GM18502 (cell line): ENCODE data around the gene PIGX.
"Not testable (repeated sequence)": the region's sequence is repeated elsewhere in the genome, so short reads cannot be mapped to it uniquely, and the experiment has no call there.

Experiments
- ATAC-seq: cut with Tn5 transposase; IDR thresholded peaks from one replicate; pipeline ENCODE4 v1.9.1; 2021; ENCODE audit warnings: mild to moderate bottlenecking; ENCODE audit not compliant: unreplicated experiment, poor library complexity

The PIGX gene

GRCh38 chr3:196700801-196701200 lies 11.4 kb upstream of the PIGX start:
- ATAC-seq: no peak

- no peak for ATAC-seq
Measured at GRCh38 chr3:196706327-196706726, 5.8 kb upstream of the PIGX start.

- no peak for ATAC-seq
Measured at GRCh38 chr3:196706731-196707130, 5.4 kb upstream of the PIGX start.

- ATAC-seq: no peak
Measured at GRCh38 chr3:196707566-196707965, 4.6 kb upstream of the PIGX start.

- ATAC-seq: no peak
Measured at GRCh38 chr3:196708467-196708866, 3.7 kb upstream of the PIGX start.

GRCh38 chr3:196712514-196713413 lies 587 bp downstream of the PIGX start:
- peak; percentile 61 for ATAC-seq

GRCh38 chr3:196717162-196717561 lies 5.0 kb downstream of the PIGX start:
- not testable (repeated sequence) for ATAC-seq

GRCh38 chr3:196721097-196721496 lies 8.9 kb downstream of the PIGX start:
- ATAC-seq: no peak

- ATAC-seq: no peak
Measured at GRCh38 chr3:196726788-196727675, 14.9 kb downstream of the PIGX start.

- no peak for ATAC-seq
Measured at GRCh38 chr3:196735751-196736150, 23.6 kb downstream of the PIGX start.

GRCh38 chr3:196736670-196737374 lies 24.6 kb downstream of the PIGX start:
- no peak for ATAC-seq

- ATAC-seq: no peak
Measured at GRCh38 chr3:196737655-196738054, 25.5 kb downstream of the PIGX start.

- peak; percentile 90 for ATAC-seq
Measured at GRCh38 chr3:196739671-196740480, 27.7 kb downstream of the PIGX start, which contains the start of gene PAK2. PAK2 (plus strand) TSS chr3:196739857; CDS start chr3:196782647, 42,790 bp downstream.

GRCh38 chr3:196740481-196741248 lies 28.5 kb downstream of the PIGX start:
- ATAC-seq: peak; percentile 13

GRCh38 chr3:196741249-196741889 lies 29.2 kb downstream of the PIGX start:
- no peak for ATAC-seq

- not testable (repeated sequence) for ATAC-seq
Measured at GRCh38 chr3:196743569-196743968, 31.4 kb downstream of the PIGX start.

- ATAC-seq: no peak
Measured at GRCh38 chr3:196749125-196749524, 36.9 kb downstream of the PIGX start.

GRCh38 chr3:196753201-196753600 lies 41.0 kb downstream of the PIGX start:
- ATAC-seq: no peak
